HuH-7 (cell line): ENCODE data around the gene ARMC9.
"Not testable (repeated sequence)": the region's sequence is repeated elsewhere in the genome, so short reads cannot be mapped to it uniquely, and the experiment has no call there.

Experiments used
- DNase-seq: peaks from one replicate; pipeline ENCODE4 v3.0.0; 2011; ENCODE audit warnings: low spot score

The ARMC9 gene

DNA sequence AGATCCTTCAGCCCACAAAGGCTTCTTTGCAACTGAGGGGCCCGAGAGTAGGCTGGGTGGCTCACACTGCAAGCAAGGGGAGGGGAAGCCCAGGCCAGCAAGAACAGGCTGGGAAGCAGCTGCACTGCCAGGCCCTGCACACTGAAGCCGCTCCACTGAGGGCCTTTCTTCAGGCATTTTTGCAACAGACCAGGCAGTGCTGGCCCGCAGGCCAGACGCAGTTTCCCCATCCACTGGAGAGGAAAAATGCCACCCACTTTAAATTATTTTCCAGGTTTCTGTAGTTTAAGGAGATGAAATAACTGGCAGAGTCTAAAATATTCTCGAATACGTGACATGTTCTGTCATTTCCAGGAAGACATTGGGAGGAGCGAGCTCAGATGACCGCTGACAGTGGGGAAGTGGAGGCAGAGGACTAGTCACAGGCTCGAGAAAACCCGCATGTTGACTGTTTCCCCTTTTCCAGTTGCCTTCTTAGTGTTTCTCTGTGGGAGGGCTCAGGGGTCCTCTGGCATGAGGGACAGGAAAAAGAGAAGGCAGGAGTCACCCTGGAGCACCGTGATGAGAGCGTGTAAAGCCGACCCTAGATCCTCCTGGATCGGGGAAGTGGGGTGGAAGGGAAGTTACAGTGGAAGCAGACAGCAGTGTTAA, 143.8 kb downstream of the ARMC9 start:
- DNase-seq = no peak

DNA sequence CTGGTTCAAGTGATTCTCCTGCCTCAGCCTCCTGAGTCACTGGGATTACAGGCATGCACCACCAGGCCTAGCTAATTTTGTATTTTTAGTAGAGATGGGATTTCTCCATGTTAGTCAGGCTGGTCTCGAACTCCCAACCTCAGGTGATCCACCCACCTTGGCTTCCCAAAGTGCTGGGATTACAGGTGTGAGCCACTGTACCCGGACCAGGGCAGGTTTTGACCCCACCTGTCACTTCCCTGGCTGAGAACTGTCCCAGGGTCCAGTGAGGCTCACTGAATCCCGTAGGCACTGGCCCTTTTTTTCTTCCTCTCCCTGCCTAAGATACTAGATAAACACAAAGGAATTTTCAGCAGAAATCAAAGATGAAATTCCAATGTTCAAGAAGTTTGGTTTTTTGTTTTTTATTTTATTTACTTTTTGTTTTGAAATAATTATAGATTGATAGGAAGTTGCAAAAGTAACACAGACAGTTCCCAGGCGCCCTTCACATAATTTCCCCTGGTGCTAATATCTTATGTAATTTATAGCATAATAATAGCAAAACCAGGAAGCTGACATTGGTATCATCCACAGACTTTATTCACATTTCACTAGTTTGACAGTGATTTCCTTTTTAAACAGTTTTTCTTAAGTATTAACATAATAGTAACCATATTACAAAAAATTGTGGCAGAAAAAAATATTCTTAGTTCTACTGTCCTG, 144.7 kb downstream of the ARMC9 start:
- no peak for DNase-seq

DNA sequence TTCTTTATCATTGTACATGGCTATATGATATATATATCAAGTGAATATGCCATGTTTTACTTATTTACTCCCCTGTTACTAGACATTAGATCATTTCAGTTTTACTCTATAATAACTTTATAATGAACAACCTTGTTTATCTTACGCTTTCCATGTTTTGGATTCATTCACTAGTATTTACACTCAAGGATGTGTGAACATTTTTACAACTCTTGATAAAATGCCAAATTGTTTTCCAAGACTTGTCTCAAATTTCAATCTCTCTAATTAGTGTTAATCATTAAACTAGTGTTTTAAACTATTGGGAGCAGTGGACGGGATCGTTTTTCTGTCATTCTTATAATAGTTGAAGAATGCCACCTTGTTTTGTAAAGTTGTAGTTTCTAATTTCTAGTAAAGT, 145.6 kb downstream of the ARMC9 start:
- no peak for DNase-seq

- DNase-seq = no peak
These were observed 146.4 kb downstream of the ARMC9 start for GRCh38 chr2:231344851-231345250.

DNA sequence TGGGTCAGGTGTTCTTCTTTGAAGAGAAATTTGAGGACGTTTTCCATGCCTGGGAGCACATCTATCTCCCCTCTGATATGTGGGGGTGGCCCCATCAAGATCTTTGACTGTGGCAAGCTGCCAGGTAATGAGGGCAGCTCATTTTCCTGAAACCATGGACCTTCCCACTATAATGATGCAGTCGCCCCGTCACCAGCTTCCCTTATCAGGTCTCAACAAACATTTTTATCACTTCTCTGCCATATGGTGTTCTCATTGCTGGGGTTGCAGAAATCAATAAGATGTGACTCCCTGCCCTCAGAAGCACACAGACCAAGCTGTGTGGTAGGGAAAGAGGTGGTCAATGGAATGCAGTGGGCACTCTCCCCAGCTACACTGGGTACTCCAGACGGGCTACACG, 148.7 kb downstream of the ARMC9 start:
- peak; percentile 52 for DNase-seq

DNA sequence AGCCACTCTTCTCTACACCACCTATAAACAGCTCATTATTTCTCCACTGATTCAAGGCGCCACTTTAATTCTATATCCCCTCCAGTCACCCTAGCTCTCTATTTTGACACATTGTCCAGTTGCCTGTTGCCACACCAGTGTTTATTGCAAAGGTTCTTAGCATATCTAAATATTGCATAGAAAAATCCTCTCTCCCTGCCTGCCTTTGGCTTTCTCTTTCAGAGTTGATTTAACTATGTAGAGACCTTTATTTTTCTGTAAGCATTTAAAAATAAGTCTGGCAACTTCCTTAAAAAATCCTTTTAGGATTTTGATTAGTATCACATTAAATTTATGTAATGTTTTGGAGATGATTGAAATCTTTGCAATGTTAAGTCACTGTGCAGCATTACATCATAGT, 149.2 kb downstream of the ARMC9 start:
- DNase-seq = no peak

GRCh38 chr2:231348173-231348572, 149.7 kb downstream of the ARMC9 start:
- DNase-seq = no peak

- no peak for DNase-seq
These were observed 150.4 kb downstream of the ARMC9 start for GRCh38 chr2:231348704-231349373.

GRCh38 chr2:231349374-231349735, 150.9 kb downstream of the ARMC9 start:
- DNase-seq = not testable (repeated sequence)

GRCh38 chr2:231351648-231352047, 153.2 kb downstream of the ARMC9 start:
- no peak for DNase-seq

DNA sequence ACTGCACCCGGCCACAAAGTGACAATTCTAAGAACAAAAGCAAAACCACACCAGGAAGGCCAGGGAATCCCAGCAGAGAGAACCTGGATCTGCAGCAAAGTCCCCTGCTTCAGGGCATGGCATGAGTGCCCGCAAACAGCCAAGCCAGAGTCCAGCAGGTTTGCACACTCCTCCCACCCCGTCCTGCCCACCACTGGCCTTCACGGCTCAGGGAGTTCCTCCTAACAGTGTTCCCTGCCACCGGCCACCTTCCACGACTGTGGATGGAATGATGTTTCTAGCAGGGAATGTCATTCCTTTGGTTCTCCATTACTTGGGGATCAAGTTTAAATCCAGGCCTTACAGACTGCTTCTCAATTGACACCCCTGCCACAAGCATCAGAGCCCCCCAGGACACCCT, 155.0 kb downstream of the ARMC9 start:
- no peak for DNase-seq

- no peak for DNase-seq
These were observed 157.4 kb downstream of the ARMC9 start for GRCh38 chr2:231355508-231356465.

GRCh38 chr2:231356466-231356844, 158.0 kb downstream of the ARMC9 start:
- DNase-seq = no peak

GRCh38 chr2:231357048-231357447, 158.6 kb downstream of the ARMC9 start:
- no peak for DNase-seq

GRCh38 chr2:231357931-231358330, 159.5 kb downstream of the ARMC9 start:
- no peak for DNase-seq

GRCh38 chr2:231359441-231359840, 161.0 kb downstream of the ARMC9 start:
- DNase-seq = no peak

- no peak for DNase-seq
These were observed 161.5 kb downstream of the ARMC9 start for GRCh38 chr2:231359948-231360347.

GRCh38 chr2:231360401-231360800, 162.0 kb downstream of the ARMC9 start:
- DNase-seq = no peak

DNA sequence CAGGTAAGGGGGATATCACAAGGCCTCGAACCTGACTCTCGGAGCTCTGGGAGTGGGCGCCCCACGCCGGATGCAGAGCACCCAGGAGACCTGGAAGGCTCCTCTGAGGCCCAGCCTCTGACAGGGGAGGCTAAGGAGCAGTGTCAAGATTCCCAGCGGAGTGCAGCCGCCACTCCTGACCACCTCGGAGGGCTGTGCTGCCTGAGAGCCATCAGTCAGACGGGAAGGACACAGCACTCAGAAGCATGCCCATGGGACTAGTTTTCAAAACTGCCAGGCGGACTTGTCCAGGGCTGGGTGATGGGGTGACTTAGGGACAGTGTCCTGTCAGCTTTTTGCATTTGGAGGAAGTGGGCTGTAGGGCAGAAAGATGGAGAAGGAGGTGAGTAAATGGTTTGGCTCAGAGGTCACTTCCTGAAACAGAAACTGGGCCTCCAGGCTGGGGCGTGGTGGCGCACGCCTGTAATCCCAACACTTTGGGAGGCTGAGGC, 162.5 kb downstream of the ARMC9 start:
- no peak for DNase-seq

GRCh38 chr2:231361701-231362554, 163.5 kb downstream of the ARMC9 start:
- no peak for DNase-seq

DNA sequence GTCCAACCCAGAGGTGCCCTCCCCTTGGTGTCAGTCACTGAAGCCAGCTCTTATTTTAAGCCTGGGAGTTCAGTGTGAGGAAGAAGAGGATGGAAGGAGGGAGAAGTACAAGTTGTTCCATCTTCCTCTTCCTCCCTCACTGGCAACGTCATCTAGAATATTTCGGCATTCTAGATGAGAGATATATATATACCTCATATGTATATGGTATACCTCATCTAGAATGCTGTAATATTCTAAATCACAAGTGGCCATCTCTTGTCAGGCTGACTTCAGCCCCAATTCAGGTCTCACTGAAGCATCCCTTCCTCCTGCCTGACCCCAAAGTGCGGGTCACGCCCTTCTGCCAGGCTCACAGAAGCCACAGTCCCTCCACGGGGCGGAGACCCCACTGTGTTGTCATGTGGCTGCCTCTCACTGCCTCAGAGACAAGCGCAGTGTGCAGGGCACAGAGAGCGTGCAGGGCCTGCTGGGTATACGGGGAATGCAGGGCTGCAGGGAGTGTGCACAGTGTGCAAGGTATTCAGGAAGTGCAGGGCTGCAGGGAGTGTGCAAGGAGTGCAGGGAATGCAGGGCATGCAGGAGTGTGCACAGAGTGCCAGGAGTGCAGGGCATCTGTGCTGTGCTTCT, 164.2 kb downstream of the ARMC9 start:
- DNase-seq = no peak
